Stomach (tissue), 4 donors: ENCODE measurements around the gene SPECC1.
"Not testable (repeated sequence)": the region's sequence is repeated elsewhere in the genome, so short reads cannot be mapped to it uniquely, and the experiment has no call there.

Experiments
- CTCF ChIP-seq, 7 experiments: fragments of 450-650 bp in 4 of 7; fragments of 200-600 bp in 3 of 7; sonication (generic) in 3 of 7; IDR thresholded peaks; one replicate each; pipeline ENCODE4 v1.5.1; 2016 to 2019; ENCODE audit warnings: antibody characterized with exemption in 7 of 7, control low read depth in 2 of 7, mild to moderate bottlenecking in 1 of 7
- EP300 ChIP-seq: sonication (generic); formaldehyde crosslinking; IDR thresholded peaks from one replicate; pipeline ENCODE4 v1.6.1; 2017; ENCODE audit warnings: antibody characterized with exemption
- POLR2A ChIP-seq, 4 donors: fragments of 450-650 bp; IDR thresholded peaks; one replicate each; pipeline ENCODE4 v1.6.1; 2016; ENCODE audit warnings: antibody characterized with exemption in 4 of 4, control low read depth in 2 of 4, mild to moderate bottlenecking in 1 of 4, moderate library complexity in 1 of 4

DNA sequence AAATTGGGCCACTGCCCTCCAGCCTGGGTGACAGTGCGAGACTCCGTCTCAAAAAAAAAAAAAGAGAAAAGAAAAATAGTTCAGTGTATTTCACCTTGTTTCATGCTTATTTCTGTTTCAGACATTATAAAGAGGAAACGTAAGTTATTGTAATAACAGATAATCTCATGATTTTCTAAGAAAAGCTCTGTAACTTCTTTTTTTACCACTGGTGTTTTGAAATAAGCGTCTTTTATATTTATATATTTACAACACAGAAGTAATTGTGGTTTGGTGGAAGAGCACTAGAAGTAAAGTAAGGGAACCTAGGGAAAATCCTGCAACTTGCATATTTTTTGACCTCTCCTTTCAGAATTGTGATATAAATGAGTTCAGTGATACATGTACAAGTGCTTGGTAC, 354.7 kb downstream of the SPECC1 start:
- TF ChIP-seq CTCF (IDR thresholded peaks at IDR 0.05); EP300; POLR2A (IDR thresholded peaks at IDR 0.05): not testable (repeated sequence)
